Activated CD8-positive, alpha-beta memory T cell treated with anti-CD3 and anti-CD28 coated beads, Interleukin-2, amount 50 U/mL, for 24 hours (primary cell): ENCODE data around the gene LSM4.
"Not testable (repeated sequence)": the region's sequence is repeated elsewhere in the genome, so short reads cannot be mapped to it uniquely, and the experiment has no call there.

Experiments used
- DNase-seq: peaks from one replicate; pipeline ENCODE4 v3.0.0-alpha.2; 2020; ENCODE audit errors: extremely low read depth

The LSM4 gene

GRCh38 chr19:18322759-18323460 is at the start of gene LSM4:
LSM4 (minus strand) TSS chr19:18323076; CDS start chr19:18323020, 56 bp downstream.
- DNase-seq: peak; percentile 97

- no peak for DNase-seq
Observed at GRCh38 chr19:18368504-18369222, 45.8 kb upstream of the LSM4 start.

GRCh38 chr19:18366021-18366435 is 43.2 kb upstream of the LSM4 start:
- DNase-seq: no peak

- DNase-seq: no peak
Observed at GRCh38 chr19:18364826-18365528, 42.1 kb upstream of the LSM4 start.

GRCh38 chr19:18364277-18364825 is 41.5 kb upstream of the LSM4 start:
- not testable (repeated sequence) for DNase-seq

DNA sequence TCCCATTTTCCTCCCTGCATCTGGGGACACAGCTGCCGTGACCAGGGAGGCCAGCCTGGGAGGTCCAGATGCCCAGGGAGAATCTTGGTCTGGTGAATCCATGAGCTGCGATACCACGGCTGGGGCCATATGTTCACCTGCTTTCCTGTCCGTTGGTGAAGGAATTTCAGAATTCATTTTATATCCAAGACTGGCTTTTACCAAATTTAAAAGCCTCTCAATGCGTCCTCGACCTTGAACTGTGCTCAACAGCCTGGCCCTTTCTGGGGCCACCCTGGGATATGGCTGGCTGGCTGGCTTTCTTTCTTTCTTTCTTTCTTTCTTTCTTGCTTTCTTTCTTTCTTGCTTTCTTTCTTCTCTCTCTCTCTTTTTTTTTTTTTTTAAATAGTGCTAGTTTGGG is 40.9 kb upstream of the LSM4 start:
- no peak for DNase-seq

- no peak for DNase-seq
Observed at GRCh38 chr19:18362934-18363542, 40.2 kb upstream of the LSM4 start.

GRCh38 chr19:18361646-18362045 is 38.8 kb upstream of the LSM4 start:
- DNase-seq: no peak

GRCh38 chr19:18357041-18357440 is 34.2 kb upstream of the LSM4 start:
- no peak for DNase-seq

DNA sequence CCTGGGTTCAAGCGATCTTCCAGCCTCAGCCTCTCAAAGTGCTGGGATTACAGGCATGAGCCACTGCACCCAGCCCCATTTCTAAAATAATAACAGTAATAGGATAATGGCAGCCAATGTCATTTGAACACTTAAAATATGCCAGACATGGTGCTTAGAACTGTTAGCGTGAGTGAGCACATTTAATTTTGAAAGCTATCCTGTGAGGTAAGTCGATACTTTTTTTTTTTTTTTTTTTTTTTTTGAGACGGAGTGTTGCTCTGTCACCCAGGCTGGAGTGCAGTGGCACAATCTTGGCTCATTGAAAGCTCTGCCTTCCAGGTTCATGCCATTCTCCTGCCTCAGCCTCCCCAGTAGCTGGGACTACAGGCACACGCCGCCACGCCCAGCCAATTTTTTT is 31.9 kb upstream of the LSM4 start:
- not testable (repeated sequence) for DNase-seq

DNA sequence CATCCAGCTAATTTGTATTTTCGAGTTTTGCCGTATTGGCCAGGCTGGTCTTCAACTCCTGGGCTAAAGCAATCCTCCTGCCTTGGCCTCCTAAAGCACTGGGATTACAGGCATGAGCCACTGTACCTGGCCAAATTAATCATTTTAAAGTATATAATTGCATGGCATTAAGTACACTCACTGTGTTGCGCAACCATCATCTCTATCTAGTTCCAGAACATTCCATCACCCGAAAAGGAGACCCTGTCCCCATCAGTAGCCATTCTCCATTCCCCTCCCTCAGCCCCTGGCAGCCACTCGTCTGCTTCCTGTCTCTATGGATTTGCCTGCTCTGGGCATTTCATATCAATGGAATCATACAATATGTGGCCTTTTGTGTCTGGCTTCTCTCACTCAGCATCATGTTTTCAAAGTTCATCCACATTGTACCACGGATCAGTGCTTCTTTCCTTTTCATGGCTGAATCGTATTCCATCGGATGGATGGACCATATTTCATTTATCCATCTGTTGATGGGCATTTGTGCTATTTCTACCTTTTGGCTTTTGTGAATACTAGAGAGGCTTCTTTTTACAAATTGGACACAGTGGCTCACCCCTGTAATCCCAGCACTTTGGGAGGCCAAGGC is 30.6 kb upstream of the LSM4 start:
- DNase-seq: no peak

DNA sequence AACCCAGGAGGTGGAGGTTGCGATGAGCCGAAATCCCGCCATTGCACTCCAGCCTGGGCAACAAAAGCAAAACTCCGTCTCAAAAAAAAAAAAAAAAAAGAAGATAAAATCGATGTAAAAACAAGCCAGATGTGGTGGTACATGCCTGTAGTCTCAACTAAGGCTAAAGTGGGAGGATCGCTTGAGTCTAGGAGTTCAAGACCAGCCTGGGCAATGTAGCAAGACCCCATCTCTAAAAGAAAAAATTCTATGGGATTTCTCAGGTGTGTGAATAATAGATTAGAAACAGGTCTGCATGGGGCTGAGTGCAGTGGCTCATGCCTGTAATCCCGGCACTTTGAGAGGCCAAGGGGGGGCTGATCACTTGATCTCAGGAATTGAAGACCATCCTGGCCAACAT is 28.7 kb upstream of the LSM4 start:
- DNase-seq: no peak

- no peak for DNase-seq
Observed at GRCh38 chr19:18350490-18350889, 27.6 kb upstream of the LSM4 start.

GRCh38 chr19:18349524-18350128 is 26.8 kb upstream of the LSM4 start:
- DNase-seq: no peak

DNA sequence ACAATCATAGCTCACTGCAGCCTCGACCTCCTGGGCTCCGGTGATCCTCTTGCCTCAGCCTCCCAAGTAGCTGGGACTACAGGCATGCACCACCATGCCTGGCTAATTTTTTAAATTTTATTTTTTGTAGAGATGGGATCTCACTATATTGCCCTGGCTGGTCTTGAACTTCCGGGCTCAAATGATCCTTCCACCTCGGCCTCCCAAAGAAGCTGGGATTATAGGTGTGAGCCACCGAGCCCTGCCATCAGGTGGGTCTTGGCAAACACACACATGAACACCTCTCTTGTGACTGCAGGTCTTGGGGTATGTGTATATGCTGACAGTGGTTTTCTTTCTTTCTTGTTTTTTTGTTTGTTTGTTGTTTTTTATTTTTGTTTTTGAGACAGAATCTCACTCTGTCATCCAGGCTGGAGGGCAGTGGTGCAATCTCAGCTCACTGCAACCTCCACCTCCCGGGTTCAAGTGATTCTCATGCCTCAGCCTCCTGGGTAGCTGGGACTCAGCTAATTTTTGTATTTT is 26.0 kb upstream of the LSM4 start:
- DNase-seq: not testable (repeated sequence)

DNA sequence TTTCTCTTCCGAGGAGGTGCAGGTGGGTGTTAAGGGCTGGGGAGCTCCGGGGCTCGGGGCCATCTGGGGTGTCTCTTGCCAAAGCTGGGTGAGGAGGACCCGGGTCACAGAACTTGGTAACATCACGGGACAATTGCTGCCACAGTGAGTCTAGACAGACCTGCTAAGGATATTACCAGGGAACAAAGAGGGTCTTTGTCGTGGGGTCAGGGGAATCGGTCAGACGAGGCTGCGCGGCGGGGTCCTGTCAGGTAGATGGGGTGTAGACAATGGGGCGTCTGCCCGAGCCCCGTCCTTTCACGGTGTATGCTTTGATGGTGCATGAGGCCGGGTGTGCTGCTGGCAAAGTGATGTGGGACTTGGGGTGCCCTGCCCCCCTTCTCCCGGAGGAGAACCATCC is 25.3 kb upstream of the LSM4 start:
- no peak for DNase-seq

- DNase-seq: no peak
Observed at GRCh38 chr19:18346091-18346490, 23.2 kb upstream of the LSM4 start.

DNA sequence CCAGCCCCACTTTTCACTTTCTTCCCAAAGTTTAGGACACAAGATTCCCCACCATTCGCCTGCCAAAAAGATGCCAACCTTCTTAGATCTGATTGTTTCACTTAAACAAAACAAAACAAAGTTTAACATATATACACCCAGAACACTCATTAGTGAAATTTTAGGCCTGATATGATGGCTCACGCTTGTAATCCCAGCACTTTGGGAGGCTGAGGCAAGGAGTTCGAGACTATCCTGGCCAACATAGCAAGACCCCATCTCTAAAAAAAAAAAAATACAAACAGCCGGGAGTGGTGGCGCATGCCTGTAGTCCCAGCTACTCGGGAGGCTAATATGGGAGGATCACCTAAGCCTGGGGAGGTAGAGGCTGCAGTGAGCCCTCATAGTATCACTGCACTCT is 22.4 kb upstream of the LSM4 start:
- DNase-seq: no peak

- no peak for DNase-seq
Observed at GRCh38 chr19:18344582-18344950, 21.7 kb upstream of the LSM4 start.

GRCh38 chr19:18342090-18342632 is 19.3 kb upstream of the LSM4 start:
- DNase-seq: no peak
